ENCODE data around the gene ECEL1.
"Not testable (repeated sequence)": the region's sequence is repeated elsewhere in the genome, so short reads cannot be mapped to it uniquely, and the experiment has no call there.

ECEL1 gene

DNA sequence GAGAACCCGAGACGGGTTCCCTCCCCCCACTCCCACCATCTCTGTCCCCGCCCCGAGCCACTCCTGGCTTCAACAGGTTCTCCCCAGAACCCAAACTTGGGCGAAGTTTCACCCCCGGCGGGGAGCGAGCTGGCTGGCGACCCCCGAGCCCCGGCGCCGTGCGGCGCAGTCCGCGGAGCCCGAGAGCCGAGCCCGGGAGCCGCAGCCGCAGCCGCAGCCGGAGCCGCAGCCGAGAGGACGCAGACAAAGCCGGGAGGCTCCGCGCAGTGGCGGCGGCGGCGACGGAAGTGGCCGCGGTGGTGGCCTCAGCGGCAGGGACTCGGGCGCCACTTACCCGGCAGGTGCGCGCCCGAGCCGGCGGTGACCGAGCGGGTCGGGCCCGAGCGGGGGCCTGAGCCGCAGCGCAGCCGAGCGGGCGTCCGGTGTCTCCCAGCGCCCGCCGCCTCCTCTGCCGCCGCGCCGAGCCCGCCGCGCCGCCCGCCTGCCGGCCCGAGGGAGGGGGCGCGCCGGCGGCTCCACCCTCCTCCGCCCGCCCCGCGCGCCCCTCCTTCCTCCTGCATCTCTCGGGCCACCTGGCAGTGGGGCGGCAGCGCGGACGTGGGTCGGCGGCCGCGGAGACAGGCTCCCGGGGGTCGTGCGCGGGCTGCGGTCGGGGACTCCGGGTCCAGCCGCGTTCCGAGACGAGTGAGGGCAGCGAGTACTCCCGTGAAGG lies at the start of gene ECEL1:
Gene ECEL1, minus strand, starts transcription at position 450 of the 712 bp plus-strand sequence. CDS start 1,181 bp downstream, outside the sequence.
- DNase-seq: no peak

- DNase-seq: no peak
Measured at GRCh38 chr2:232537079-232537478, 49.4 kb upstream of the ECEL1 start.

DNA sequence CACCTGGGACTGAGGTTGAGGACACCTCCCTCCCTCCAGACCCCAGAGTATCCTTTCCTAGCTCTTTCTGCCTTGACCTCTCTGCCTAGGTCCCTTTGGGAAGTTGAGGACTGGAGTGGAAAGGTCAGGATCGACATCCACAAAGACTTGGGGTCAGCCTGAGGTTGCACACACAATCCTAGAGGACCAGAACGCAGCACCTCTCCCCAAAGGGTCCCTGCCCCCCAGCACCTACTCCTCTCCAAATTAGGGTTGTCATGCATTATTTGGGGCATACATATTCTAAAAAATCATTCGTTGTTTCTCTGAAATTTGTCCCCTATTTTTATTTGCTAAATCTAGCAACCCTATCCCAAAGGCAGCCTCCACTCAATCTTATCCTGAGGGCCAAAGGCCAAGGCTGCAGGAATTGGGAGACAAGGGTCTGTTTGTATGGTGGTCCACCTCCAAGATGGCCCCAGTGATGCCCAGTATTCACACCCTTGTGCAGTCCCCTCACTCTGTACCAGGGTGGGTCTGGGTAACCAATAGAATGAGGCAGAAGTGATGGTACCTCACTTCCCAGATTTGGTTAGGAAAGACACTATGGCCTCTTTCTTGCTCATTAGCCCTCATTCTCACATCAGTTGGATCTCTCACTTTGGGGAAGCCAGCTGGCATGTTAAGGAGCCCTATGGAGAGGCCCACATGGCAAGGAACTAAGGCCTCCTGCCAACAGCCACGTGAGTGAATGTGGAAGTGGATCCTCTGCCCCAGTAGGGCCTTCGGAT lies 48.3 kb upstream of the ECEL1 start:
- DNase-seq: no peak

DNA sequence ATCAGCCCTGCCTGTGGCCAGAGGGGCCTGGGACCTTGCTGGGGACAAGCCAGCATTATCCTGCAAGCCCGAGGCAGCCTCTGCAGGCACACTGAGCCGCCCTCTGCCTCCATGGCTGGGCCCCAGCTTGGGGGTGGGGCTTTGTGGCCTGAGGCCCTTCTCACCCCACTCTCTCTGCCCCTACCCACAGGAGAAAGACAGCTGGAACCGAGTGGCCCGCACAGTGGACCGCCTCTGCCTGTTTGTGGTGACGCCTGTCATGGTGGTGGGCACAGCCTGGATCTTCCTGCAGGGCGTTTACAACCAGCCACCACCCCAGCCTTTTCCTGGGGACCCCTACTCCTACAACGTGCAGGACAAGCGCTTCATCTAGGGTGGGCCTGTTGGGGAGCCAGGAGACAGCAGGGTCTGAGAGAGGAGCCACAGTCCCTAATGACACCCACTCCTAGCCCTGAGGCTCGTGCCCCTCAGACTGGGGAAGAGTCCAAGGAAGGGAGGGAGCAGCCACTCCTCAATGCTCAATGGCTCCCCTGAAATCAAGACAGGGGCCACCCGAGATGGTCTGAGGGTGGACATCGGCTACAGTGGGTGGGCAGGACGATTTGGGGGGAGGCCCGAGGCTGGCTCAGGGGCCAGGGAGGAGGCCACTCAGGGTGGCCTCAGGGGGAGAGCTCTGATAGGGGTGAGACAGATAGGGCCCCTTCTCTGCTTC lies 47.5 kb upstream of the ECEL1 start:
- no peak for DNase-seq

DNA sequence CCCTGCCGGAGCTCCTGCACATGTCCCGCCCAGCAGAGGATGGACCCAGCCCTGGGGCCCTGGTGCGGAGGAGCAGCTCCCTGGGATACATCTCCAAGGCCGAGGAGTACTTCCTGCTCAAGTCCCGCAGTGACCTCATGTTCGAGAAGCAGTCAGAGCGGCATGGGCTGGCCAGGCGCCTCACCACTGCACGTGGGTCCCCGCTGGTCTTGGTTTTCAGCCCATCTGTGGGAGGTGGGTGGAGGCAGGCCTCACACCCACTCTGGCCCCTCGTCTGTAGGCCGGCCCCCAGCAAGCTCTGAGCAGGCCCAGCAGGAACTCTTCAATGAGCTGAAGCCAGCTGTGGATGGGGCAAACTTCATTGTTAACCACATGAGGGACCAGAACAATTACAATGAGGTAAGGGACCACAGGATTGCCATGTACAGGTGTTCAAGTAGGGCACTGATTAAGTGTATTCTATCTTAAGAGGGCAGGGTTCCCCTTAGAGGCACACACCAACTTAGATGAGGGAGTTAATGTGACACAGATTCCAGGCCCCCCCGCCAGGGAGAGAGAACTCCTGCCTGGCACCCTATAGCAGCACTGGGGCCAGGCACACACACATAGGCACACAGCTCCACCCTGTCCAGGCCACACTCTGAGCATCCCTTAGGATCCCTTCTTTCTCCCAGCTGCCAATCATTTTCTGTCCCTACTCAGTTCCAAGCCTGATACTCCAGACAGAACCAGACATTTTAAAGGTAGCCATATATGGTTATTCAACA lies 46.5 kb upstream of the ECEL1 start:
- no peak for DNase-seq

GRCh38 chr2:232532821-232533220 lies 45.2 kb upstream of the ECEL1 start:
- DNase-seq: not testable (repeated sequence)

DNA sequence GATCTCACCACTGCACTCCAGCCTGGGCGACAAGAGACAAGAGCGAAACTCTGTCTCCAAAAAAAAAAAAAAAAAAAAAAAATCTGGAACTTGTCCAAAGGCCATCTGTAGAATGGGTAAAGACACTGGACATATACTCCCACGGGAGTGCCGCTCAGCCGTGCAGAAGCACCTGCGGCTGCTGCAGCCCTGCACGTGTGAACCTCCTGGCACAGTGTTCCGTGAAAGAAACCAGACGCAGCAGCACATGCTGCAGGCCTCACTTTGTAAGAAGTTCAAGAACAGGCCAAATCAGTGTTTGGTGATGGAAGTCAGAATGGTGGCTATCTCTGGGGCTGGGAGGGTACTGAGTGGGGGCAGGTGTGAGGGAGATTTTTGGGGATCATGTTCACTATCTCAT lies 44.8 kb upstream of the ECEL1 start:
- DNase-seq: no peak

DNA sequence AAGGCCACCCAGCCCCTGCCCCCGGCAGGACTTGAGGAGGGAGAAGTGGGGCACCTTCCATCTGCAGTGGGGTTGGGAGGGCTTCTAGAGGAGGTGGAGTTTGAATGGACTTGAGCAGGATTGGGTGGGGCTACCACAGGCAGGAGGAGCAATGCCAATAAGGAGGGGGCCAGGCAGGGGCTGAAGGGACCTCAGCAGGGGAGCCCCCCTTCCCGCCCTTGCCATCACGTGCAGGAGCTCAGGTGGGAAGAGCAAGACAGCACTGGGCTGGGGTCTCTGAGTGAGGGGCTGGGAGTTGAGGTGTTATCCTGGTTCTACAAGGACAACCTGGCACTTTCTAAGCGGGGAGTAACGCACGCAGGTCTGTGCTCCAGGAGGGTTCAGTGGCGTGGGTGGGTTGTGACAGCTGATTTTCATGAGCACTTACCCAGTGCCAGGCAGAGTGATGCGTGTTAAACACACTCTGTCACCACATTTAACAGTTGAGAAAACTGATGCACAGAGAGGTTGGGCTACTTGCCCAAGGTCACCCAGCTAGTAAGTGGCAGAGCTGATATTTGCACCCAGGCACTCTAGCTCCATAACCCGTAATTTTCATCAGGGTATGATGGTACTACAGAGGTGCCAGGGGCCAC lies 43.1 kb upstream of the ECEL1 start:
- DNase-seq: no peak

DNA sequence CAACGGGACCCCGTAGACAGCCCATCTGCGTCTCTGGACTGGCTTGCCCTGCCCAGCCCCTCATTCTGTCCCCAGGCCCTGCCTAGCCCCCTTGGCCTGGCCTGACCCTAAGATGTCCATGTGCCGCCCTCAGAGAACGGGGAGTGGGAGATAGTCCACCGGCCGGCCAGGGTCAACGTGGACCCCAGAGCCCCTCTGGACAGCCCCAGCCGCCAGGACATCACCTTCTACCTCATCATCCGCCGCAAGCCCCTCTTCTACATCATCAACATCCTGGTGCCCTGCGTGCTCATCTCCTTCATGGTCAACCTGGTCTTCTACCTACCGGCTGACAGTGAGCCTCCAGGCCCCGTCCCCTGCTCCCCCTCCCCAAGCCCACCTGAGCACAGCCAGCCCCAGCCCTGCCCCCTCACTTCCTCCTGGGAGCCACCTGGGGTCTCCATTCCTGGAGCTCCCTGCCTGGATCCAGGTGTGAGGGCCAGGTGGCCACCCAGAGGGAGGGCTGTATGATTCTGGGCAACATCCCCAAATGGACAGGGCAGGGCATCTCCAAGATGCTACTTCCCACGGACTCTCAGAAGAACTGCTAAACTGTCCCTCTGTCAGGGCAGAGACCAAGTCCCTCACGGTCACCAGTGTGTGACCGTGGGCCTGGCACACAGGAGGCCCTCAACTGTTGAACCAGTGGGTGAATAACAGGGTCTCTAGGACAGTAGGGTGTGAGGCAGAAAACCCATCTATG lies 42.3 kb upstream of the ECEL1 start:
- no peak for DNase-seq

- DNase-seq: no peak
Measured at GRCh38 chr2:232528746-232529460, 41.3 kb upstream of the ECEL1 start.

GRCh38 chr2:232527905-232528470 lies 40.4 kb upstream of the ECEL1 start:
- no peak for DNase-seq

DNA sequence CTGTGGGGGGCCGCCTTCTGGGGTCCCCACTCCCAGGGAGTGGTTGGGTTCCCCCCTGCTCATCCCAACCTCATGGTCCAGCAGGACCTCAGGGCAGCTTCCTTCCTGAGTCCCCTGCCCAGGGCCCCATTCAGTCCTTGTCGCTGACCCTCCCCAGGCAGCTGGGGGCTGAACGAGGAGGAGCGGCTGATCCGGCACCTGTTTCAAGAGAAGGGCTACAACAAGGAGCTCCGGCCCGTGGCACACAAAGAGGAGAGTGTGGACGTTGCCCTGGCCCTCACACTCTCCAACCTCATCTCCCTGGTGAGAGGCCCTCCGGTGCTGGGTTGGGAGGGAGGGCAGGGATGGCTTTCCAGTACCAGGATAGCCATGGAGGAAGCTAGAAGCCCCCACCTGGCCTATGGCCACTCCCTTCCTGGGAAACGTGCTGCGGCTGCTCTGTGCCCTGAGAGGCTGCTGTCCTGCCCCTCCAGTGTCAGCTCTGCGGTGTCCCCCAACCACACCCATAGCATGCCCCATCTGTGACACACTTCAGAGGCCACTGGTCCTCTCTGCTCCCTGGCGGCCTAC lies 38.8 kb upstream of the ECEL1 start:
- no peak for DNase-seq

DNA sequence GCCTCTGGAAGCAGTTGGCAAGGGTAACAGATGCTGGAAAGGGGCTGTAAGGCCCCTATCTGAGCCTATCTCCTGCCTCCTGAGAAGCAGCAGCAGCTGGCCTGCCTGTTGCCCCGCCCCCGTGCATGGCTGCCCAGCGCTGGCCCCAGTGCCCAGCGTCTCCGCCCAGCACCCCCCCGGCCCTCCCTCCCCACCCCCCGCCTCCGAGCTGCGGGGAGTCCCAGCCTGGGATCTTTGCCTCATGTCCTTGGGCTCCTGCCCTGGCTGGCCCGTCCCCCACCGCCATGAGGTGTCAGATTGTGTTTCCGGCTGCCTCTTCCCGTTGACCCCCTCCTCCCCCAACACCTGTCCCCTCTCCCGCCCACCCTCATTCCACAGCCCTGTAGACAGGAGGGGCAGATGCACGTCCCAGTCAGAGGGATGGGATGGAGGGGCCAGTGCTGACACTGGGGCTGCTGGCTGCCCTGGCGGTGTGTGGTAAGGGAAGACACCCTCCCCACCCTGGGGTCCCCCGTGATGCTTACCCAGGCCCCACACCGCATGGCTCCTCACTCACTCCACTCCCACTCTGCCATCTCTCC lies 38.2 kb upstream of the ECEL1 start, which contains the start of gene CHRND:
Gene CHRND, plus strand, starts transcription at position 370 of the 581 bp plus-strand sequence. Its CDS starts 56 bp downstream, at position 426.
- DNase-seq: peak; percentile 64

GRCh38 chr2:232525199-232525598 lies 37.6 kb upstream of the ECEL1 start:
- DNase-seq: no peak

DNA sequence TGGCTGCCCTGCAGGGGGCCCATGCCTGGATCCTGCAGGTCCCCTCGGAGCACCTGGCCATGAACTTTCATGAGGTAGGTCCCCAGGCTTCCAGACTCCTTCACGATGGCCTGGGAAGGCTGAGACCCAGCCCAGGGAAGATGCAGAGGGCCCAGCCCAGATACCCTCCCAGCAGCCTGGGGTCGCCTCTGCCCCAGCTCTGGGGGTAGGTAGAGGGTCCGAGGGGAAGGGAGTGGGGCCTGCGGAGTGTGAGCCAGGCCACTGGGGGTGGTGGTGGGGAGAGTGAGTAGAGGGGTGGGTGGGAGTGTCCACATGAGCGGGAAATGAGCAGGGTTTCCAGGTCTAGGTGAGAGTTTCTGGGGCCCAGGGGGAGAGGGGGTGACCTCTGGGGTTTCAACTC lies 37.1 kb upstream of the ECEL1 start:
- DNase-seq: no peak

DNA sequence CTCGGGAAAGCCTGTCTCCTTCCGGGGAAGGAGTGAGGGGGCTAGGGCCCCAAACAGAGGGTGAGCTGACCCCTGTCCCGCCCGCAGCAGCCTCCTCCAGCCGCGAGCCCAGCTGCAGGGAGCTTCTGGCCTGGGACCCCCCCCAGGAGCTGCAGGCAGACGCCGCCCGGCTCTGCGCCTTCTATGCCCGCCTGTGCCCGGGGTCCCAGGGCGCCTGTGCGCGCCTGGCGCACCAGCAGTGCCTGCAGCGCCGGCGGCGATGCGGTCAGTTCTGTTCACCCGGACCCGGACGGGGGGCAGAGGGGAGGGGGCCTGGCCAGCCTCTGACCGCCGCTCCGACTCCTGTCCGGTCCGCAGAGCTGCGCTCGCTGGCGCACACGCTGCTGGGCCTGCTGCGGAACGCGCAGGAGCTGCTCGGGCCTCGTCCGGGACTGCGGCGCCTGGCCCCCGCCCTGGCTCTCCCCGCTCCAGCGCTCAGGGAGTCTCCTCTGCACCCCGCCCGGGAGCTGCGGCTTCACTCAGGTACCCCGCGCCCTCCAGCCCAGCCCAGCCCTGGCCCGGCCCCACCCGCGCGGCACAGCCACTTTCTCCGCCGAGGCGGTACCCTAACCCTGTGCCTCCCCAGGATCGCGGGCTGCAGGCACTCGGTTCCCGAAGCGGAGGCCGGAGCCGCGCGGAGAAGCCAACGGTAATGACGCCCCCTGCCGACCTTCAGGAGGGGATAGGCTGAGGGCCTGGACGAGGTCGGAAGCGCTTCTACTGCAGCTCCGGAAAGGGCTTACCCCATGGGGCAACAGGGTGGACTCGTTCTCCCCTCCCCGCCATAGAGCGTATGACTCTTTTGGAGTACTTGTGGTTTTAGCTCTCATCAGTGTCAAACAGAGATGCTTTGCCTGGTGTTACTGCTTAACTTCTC lies 36.3 kb upstream of the ECEL1 start:
- DNase-seq: no peak

- DNase-seq: no peak
Measured at GRCh38 chr2:232523402-232523681, 35.7 kb upstream of the ECEL1 start.

- no peak for DNase-seq
Measured at GRCh38 chr2:232522623-232523401, 35.2 kb upstream of the ECEL1 start.

All from NCI-H524 treated with DMSO at 0.1 percent for 48 hours (cell line).